ENCODE measurements around the gene SLC4A7.

Gene SLC4A7

DNA sequence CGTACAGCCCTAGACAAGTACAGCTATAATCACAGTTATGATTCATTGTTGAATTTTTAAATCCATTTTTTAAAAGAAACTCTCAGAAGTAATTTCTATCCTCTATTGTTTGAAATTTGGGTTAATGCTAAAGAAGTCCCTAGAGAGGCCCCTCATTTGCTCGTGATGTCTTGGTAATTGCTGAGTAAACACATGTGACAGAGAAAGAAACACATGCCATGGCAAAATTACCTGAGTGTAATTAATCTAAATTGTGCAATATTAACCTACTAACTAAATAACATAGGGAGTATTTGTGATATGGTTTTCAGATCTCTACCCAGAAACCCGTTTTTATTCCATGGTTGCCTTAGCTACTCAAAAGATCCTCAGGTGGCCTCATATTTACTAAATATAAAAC, 125.8 kb downstream of the SLC4A7 start:
- Histone ChIP-seq H3K36me3 (ENCODE audit: control insufficient read depth, insufficient read depth, low read length) (no peaks in the 10 kb centered on the region), H3K4me3 (replicated peaks; ENCODE audit: low read depth, low read length) (no peak overlapping the region), H3K27me3 (replicated peaks; ENCODE audit: control insufficient read depth, insufficient read depth, low read length) (no peaks in the 10 kb centered on the region)
- TF ChIP-seq CTCF (IDR thresholded peaks at IDR 0.05; ENCODE audit: insufficient read depth, low read length, poor library complexity, severe bottlenecking): no peak
- DNase-seq (ENCODE audit: extremely low read depth, insufficient read length): no peak

DNA sequence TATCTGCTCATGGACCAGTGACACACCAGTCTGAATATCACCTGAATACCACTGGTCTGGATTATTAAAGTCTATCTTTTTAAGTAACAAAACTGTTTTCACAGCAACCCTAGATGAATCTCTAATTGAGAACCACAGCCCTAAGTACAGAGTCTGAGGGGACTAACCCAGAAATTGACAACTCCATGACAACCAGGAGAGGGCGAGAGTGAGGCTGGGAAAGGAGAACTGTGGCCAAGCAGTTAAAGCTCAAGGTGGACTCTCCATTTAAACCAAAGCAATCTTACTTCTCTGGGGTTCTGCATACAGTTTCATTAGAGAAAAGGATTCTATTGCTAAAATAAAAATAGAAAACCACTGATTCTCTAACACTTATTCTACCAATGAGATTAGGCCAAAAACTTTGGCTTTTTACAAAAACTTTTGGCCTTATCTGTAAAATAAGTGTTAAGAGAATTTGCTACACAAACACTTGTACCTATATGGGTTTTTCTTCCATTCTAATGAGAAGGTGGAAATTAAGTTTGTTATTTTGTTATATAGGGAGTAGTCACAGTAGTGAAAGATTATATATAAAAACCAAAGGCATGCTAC, 126.4 kb downstream of the SLC4A7 start:
- peak; percentile 11 for DNase-seq (ENCODE audit: extremely low read depth, insufficient read length)
- peak; percentile 86 for TF ChIP-seq CTCF (IDR thresholded peaks at IDR 0.05; ENCODE audit: insufficient read depth, low read length, poor library complexity, severe bottlenecking)
- no peak overlapping the region for H3K4me3 ChIP-seq (replicated peaks; ENCODE audit: low read depth, low read length)
- H3K27me3 ChIP-seq (replicated peaks; ENCODE audit: control insufficient read depth, insufficient read depth, low read length): no peaks in the 10 kb centered on the region
- no peaks in the 10 kb centered on the region for H3K36me3 ChIP-seq (ENCODE audit: control insufficient read depth, insufficient read depth, low read length)

DNA sequence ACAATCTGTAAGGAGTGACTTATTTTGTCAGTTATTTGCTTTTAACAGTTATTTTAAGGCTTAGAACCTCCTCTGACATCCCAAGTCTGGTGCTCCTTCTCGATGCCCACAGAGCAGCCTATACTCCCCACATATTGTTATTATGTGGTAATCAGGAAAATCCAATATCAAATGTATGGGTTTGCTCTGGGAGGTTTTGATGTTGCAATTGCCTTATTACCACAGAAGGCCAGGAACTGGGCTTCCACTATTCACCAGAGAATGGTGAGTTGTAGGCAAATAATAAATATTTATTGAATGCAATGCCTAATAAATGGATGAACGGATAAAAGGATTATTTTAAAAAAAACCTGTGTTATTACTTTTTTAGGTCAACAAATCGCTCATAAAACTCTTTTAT, 127.2 kb downstream of the SLC4A7 start:
- Histone ChIP-seq H3K4me3 (replicated peaks; ENCODE audit: low read depth, low read length) (no peak overlapping the region), H3K36me3 (ENCODE audit: control insufficient read depth, insufficient read depth, low read length) (no peaks in the 10 kb centered on the region), H3K27me3 (replicated peaks; ENCODE audit: control insufficient read depth, insufficient read depth, low read length) (no peaks in the 10 kb centered on the region)
- TF ChIP-seq CTCF (IDR thresholded peaks at IDR 0.05; ENCODE audit: insufficient read depth, low read length, poor library complexity, severe bottlenecking): no peak
- DNase-seq (ENCODE audit: extremely low read depth, insufficient read length): no peak

- DNase-seq (ENCODE audit: extremely low read depth, insufficient read length): no peak
- Histone ChIP-seq H3K27me3 (replicated peaks; ENCODE audit: control insufficient read depth, insufficient read depth, low read length) (no peaks in the 10 kb centered on the region), H3K36me3 (ENCODE audit: control insufficient read depth, insufficient read depth, low read length) (no peaks in the 10 kb centered on the region), H3K4me3 (replicated peaks; ENCODE audit: low read depth, low read length) (no peak overlapping the region)
- TF ChIP-seq CTCF (IDR thresholded peaks at IDR 0.05; ENCODE audit: insufficient read depth, low read length, poor library complexity, severe bottlenecking): no peak
Observed at GRCh38 chr3:27354588-27355203, 129.5 kb downstream of the SLC4A7 start.

DNA sequence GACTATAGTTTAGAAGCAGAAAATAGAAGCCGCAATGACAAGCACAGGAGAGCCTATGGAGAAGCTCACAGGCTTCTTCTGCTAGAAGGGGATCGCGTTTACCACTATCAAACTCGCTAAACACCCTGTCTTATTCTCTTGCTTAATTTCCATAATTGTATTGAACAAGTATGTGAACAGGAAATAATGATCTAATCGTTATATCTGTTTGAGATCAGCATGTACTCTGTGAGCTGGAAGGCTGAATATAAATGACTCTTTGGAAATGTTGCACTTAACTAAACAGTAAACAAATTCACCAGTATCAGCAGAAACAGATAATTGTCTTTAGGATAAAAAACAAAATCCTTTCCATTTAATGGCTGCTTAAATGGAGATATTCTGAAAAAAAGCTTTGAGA, 130.0 kb downstream of the SLC4A7 start:
- TF ChIP-seq CTCF (IDR thresholded peaks at IDR 0.05; ENCODE audit: insufficient read depth, low read length, poor library complexity, severe bottlenecking): no peak
- no peak overlapping the region for H3K4me3 ChIP-seq (replicated peaks; ENCODE audit: low read depth, low read length)
- no peak for DNase-seq (ENCODE audit: extremely low read depth, insufficient read length)
- H3K36me3 ChIP-seq (ENCODE audit: control insufficient read depth, insufficient read depth, low read length): no peaks in the 10 kb centered on the region
- H3K27me3 ChIP-seq (replicated peaks; ENCODE audit: control insufficient read depth, insufficient read depth, low read length): no peaks in the 10 kb centered on the region

Data from GM06990 (cell line).